HepG2 (cell line): ENCODE results near the gene SMNDC1. TPM values are rescaled to one million over a fixed set of nuclear protein-coding genes. Genes with fewer than 3 reads are reported as not detected.

Experiments
- ARID5B ChIP-seq: IDR thresholded peaks from 2 replicates; pipeline ENCODE4 v1.4.0; 2020; ENCODE audit warnings: mild to moderate bottlenecking, missing genetic modification reagents
- CC2D1A ChIP-seq: sonication (generic); formaldehyde crosslinking; IDR thresholded peaks from 2 replicates; pipeline ENCODE4 v1.8.1; 2023; ENCODE audit warnings: mild to moderate bottlenecking, missing genetic modification reagents
- CREB1 ChIP-seq, 2 experiments: fragments of 450-650 bp in 1 of 2; IDR thresholded peaks; 2 replicates each; pipeline ENCODE4 v1.6.1; 2016 to 2017; ENCODE audit warnings: control low read depth in 1 of 2, mild to moderate bottlenecking in 1 of 2, missing compliant biosample characterization in 1 of 2, missing genetic modification characterization in 1 of 2
- HINFP ChIP-seq: sonication (generic); formaldehyde crosslinking; IDR thresholded peaks from 2 replicates; pipeline ENCODE4 v1.4.0; 2020; ENCODE audit warnings: low read depth, mild to moderate bottlenecking, missing genetic modification reagents
- MIER2 ChIP-seq: IDR thresholded peaks from 2 replicates; pipeline ENCODE4 v1.6.1; 2016; ENCODE audit warnings: missing biosample characterization, missing genetic modification reagents
- MIER3 ChIP-seq: IDR thresholded peaks from 2 replicates; pipeline ENCODE4 v1.6.1; 2016; ENCODE audit warnings: missing compliant biosample characterization, borderline replicate concordance
- NONO ChIP-seq, 2 experiments: fragments of 450-650 bp in 1 of 2; sonication (generic) in 1 of 2; formaldehyde crosslinking in 1 of 2; IDR thresholded peaks in 1 of 2; conservative IDR thresholded peaks in 1 of 2; 2 replicates each; pipeline versions ENCODE4 v1.6.1 to v1.8.0; 2017 to 2022; ENCODE audit warnings: mild to moderate bottlenecking in 1 of 2, missing genetic modification reagents in 1 of 2, moderate library complexity in 1 of 2
- PBX3 ChIP-seq: sonication (generic); formaldehyde crosslinking; IDR thresholded peaks from 2 replicates; pipeline ENCODE4 v1.8.1; 2023; ENCODE audit warnings: missing genetic modification reagents, inconsistent platforms, borderline replicate concordance
- PTBP1 ChIP-seq: fragments of 200-400 bp; formaldehyde crosslinking; IDR thresholded peaks from 2 replicates; pipeline ENCODE4 v1.6.1; 2018; ENCODE audit warnings: low read length, low read depth; ENCODE audit not compliant: poor library complexity, severe bottlenecking
- THAP9 ChIP-seq: sonication (generic); formaldehyde crosslinking; IDR thresholded peaks from 2 replicates; pipeline ENCODE4; 2020; ENCODE audit warnings: missing genetic modification reagents, mild to moderate bottlenecking, borderline replicate concordance
- ZNF253 ChIP-seq: sonication (generic); formaldehyde crosslinking; IDR thresholded peaks from 2 replicates; pipeline ENCODE4 v1.8.0; 2022; ENCODE audit warnings: mild to moderate bottlenecking, missing genetic modification reagents, borderline replicate concordance
- ZNF576 ChIP-seq: sonication (generic); formaldehyde crosslinking; IDR thresholded peaks from 2 replicates; pipeline ENCODE4 v1.4.0; 2020; ENCODE audit warnings: mild to moderate bottlenecking, missing genetic modification reagents
- ZNF644 ChIP-seq: IDR thresholded peaks from 2 replicates; pipeline ENCODE4 v1.6.1; 2016; ENCODE audit warnings: low read depth
- ZSCAN29 ChIP-seq: sonication (generic); formaldehyde crosslinking; conservative IDR thresholded peaks from 2 replicates; pipeline ENCODE4 v1.4.0; 2020; ENCODE audit warnings: mild to moderate bottlenecking, missing genetic modification reagents
- polyA plus RNA-seq, 8 experiments: library from polyadenylated mRNA; depleted of rRNA in 3 of 8; stranded (reverse) in 7 of 8; unstranded in 1 of 8; fragments of >200 nt; fragmentation: Illumina TruSeq in 4 of 8; extraction: Trizol in 4 of 8; gene quantifications; 2 replicates each; pipeline versions ENCODE4 v1.2.1 to v1.2.3, GENCODE V29; 2011 to 2016; ENCODE audit warnings: low read depth in 4 of 8, missing spikeins in 1 of 8, mixed read lengths in 1 of 8; ENCODE audit not compliant: insufficient read depth in 1 of 8
- total RNA-seq, 5 experiments: library from RNA; depleted of rRNA; stranded (reverse); fragments of >200 nt; fragmentation: Illumina TruSeq; extraction: Trizol; gene quantifications; 2 replicates each; pipeline ENCODE4 v1.2.3, GENCODE V29; 2016; ENCODE audit warnings: low read depth in 1 of 5

SMNDC1 gene
- total and polyA plus RNA-seq, 2 of the 13 experiments (the other 11 are each of a cell fraction or from before 2014, with no cell fraction given), result 7.8 to 8.9 TPM

GRCh38 chr10:110269374-110270318 is 35.1 kb downstream of the SMNDC1 start (continued):
- TF ChIP-seq PBX3 (CRISPR knock-in tag), result no peak
- TF ChIP-seq THAP9, result no peak
- no peak for TF ChIP-seq MIER3 (CRISPR knock-in tag)
- TF ChIP-seq MIER2, result peak; percentile 60; the same call in 1 of the 2 replicates
- no peak for TF ChIP-seq PTBP1
- TF ChIP-seq ARID5B (CRISPR knock-in tag), result peak; percentile 68
- TF ChIP-seq CREB1 (IDR thresholded peaks at IDR 0.05), result no peak
- TF ChIP-seq CREB1 (CRISPR knock-in tag; IDR thresholded peaks at IDR 0.05), result 0 out of 2 replicates have a peak, but pooled peaks have one; percentile 38
- no peak for TF ChIP-seq NONO (IDR thresholded peaks at IDR 0.05)
- no peak for TF ChIP-seq NONO (CRISPR knock-in tag; conservative IDR thresholded peaks at IDR 0.05)
- no peak for TF ChIP-seq HINFP (CRISPR knock-in tag)
- TF ChIP-seq ZNF576, result no peak
- TF ChIP-seq ZNF644 (CRISPR knock-in tag), result 0 out of 2 replicates have a peak, but pooled peaks have one; percentile 11
- 0 out of 2 replicates have a peak, but pooled peaks have one; percentile 18 for TF ChIP-seq ZSCAN29 (CRISPR knock-in tag)
- no peak for TF ChIP-seq ZNF253
- TF ChIP-seq CC2D1A (CRISPR knock-in tag), result no peak
